Loucy (cell line): ENCODE data around the gene KDM3A.

Source experiments
- EZH2phosphoT487 ChIP-seq: fragments of 200-600 bp; IDR thresholded peaks from 2 replicates; pipeline ENCODE4 v1.6.1; 2018; ENCODE audit warnings: antibody characterized with exemption, mild to moderate bottlenecking, moderate library complexity, borderline replicate concordance
- TF ChIP-seq, protein P1 (sequence below): fragments of 200-600 bp; sonication (generic); conservative IDR thresholded peaks from 2 replicates; pipeline ENCODE4 v1.5.1; 2014; ENCODE audit warnings: mild to moderate bottlenecking, antibody characterized with exemption, low read length

DNA sequence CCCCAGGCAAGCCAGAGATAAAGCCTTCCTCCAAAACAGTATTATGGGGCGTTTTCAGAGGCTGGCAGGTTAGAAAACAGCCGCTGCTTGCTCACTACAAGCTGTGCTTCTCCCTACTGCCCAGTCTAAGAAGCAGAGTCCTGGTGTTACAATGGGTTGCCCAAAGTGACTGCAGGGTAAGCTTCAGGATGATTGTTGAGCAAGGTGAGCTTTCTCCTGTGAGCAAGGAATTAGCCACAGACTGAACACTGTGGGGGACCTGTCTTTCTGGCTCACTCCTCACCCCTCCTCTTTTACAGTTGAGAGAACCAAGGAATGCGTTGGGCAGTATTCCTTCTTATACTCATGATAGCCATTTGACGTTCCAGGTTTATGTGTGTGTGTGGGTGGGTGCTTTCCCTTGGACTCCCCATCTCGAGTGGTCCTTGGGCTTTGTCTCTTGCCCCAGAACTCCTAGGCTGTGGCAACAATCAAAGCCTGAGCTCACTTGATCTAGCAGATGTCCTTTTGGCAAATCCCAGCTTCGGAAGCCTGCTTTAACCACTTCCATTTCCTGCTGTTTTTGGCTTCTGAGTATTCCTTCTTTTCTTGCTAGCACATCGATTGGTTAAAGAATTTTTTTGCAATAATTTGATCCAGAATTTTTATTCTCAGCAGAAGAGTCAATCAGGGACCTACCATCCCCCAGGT is 47.5 kb downstream of the KDM3A start:
- TF ChIP-seq, protein P1, sequence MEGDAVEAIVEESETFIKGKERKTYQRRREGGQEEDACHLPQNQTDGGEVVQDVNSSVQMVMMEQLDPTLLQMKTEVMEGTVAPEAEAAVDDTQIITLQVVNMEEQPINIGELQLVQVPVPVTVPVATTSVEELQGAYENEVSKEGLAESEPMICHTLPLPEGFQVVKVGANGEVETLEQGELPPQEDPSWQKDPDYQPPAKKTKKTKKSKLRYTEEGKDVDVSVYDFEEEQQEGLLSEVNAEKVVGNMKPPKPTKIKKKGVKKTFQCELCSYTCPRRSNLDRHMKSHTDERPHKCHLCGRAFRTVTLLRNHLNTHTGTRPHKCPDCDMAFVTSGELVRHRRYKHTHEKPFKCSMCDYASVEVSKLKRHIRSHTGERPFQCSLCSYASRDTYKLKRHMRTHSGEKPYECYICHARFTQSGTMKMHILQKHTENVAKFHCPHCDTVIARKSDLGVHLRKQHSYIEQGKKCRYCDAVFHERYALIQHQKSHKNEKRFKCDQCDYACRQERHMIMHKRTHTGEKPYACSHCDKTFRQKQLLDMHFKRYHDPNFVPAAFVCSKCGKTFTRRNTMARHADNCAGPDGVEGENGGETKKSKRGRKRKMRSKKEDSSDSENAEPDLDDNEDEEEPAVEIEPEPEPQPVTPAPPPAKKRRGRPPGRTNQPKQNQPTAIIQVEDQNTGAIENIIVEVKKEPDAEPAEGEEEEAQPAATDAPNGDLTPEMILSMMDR: no peak
- TF ChIP-seq EZH2phosphoT487: no peak
